Hematopoietic multipotent progenitor cell treated with erythropoietin and hydrocortisone succinate and interleukin-3 and kit ligand, for 15 days (in vitro differentiated cells): ENCODE results near the gene GDNF.
"Not testable (repeated sequence)": the region's sequence is repeated elsewhere in the genome, so short reads cannot be mapped to it uniquely, and the experiment has no call there.

Experiments
- DNase-seq: peaks from one replicate; pipeline ENCODE4 v3.0.0-alpha.2; 2015; ENCODE audit warnings: low spot score

The GDNF gene, protein sequence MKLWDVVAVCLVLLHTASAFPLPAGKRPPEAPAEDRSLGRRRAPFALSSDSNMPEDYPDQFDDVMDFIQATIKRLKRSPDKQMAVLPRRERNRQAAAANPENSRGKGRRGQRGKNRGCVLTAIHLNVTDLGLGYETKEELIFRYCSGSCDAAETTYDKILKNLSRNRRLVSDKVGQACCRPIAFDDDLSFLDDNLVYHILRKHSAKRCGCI

DNA sequence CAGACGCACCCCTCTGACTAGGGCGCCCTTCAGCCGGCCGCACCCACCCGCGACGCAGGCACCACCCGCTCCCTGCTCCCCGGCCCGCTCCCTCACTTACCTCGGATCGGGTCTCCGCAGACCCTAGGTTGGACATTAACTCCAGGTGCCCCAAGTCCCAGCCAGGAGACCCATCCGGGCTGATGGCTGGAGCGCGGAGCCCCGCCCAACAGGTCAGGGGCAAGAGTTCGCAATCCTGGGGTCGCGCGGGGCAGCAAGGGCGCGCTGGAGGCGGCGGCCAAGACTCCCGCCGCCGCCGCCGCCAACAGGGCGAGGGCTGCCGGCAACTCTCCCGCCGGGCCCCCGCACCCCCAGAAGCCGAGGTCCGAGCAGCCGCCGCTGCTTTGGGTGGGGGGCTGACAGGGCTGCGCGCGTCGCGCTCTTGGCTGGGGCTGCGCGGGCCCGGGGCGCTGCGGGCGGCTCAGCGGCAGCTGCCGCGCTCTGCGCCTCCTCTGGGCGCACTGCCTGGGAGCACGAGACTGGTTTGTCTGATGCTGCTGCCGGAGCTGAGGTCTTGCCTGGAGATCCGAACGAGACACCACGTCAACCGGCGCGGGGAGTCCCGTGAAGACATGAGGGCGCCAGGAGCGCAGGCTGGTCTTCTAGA lies at the start of gene GDNF:
Gene GDNF, minus strand, starts transcription at position 635 of the 646 bp plus-strand sequence. CDS start 5,245 bp downstream, outside the sequence.
- no peak for DNase-seq

DNA sequence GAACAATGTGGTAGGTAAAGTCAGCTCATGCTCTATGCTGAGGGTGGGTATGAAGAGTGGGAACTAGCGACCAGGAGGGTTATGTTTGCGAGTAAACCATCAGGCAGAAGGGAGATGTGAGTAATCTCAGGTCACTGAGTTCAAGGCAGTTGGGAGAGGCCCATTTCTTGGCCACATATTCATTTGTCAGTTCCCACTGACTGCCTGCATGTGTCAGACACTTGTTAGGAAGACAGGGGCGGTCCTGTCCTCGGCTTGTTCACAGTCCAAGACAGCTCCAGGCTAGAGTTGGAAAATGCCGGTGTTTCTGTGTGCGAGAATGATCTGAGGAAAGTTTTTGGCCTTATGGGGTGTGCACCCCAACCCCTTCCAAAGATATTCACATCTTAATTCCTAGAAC lies 48.6 kb upstream of the GDNF start:
- DNase-seq: no peak

DNA sequence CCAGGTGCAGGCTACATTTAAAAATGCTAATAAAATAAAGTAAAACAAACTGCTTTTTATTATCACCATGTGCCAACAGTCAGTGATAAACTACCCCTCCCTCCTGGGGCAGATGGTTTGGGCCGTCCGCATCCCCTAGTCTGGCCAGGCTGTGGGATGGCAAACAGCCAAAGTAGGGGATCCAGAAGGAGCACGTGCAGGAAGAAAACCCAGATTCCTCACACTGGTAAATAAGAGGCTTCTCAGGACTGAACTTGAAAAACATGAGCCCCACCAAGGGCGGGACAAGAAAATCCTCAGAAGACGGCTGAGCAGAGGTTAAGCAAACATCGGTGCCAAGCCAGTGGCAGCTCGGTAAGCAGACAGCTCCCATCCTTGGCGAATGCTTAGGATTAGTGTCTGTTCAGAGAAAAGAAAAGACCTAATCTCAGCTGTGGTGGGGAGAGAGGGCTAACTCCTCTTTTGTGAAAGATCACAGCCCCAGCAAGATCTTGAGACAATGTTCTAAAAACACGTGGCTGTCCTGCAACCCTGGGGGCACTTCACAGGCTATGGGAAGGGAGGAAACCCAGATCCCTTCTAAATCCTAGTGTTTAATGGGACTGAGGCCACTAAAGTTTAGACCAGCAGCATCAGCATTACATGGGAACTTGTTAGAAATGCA lies 46.5 kb upstream of the GDNF start:
- no peak for DNase-seq

DNA sequence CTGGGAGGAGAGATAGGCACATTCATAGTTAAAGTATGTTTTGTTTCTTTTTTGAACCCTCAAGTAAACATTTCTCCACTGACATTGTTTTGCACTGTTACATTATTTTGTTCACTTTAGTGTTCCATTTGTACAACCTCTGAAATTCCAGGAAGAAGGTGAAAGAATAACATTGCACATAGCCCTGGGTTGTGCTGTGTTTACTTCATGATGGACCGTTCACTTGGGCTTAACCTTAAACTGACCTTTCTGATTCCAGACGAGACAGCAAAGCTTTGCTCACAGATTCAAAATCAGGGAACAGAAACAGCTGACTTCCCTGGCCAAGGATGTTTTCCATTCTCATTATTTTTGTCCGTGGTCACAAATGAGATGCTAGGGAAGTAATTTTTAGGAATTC lies 42.8 kb upstream of the GDNF start:
- DNase-seq: no peak

DNA sequence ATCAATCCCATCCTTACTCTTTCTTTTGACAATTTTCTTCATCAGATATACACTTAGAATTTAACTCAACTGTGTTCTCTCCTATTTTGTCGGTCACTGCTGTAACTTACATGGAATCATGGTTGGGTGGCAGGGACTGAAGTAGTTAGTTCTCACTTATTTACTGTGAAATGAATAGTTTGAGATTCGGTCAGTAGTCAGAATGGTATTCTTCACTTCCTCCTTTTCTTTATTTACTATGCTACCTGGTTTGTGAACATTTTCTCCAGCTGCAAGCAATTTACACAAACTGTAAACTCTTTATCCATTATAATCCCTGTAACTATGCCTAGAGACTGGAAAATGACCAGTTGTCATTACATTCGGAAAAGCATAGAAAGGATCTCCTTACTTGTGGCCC lies 41.5 kb upstream of the GDNF start:
- no peak for DNase-seq

DNA sequence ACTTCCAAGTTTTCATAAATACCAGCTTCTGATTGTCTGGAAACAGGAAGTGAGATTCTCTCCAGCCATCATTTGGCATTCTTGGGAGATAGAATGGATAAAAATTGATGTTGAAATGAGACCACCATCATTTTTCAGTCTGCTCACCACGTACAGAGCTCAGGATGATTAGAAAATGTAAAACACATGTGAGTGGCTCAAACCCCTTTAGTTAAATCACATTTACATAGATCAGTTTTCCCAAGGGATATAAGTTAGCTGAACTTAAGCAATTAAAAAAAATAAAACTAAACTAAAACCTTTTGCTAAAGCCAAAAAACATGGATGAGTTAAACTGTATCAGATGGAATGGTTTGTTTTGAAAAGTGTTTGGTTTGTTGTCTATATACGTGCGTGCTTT lies 37.1 kb upstream of the GDNF start:
- no peak for DNase-seq

DNA sequence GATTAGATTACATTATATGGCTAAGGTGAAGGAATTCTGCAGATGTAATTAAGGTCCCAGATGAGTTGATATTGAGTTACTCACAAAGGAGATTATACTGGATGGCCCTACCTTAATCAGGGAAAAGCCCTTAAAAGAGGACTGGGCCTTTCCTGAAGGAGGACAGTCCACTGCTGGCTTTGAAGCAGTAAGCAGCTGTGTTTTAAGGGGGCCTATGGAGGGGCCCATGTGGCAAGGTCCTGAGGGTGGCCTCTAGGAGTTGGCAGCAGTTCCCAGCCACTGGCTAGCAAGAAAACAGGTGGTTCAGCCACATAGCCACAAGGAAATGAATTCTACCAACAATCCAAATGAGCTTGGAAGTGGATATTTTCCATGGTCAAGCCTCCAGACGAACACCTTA lies 36.4 kb upstream of the GDNF start:
- DNase-seq: no peak

DNA sequence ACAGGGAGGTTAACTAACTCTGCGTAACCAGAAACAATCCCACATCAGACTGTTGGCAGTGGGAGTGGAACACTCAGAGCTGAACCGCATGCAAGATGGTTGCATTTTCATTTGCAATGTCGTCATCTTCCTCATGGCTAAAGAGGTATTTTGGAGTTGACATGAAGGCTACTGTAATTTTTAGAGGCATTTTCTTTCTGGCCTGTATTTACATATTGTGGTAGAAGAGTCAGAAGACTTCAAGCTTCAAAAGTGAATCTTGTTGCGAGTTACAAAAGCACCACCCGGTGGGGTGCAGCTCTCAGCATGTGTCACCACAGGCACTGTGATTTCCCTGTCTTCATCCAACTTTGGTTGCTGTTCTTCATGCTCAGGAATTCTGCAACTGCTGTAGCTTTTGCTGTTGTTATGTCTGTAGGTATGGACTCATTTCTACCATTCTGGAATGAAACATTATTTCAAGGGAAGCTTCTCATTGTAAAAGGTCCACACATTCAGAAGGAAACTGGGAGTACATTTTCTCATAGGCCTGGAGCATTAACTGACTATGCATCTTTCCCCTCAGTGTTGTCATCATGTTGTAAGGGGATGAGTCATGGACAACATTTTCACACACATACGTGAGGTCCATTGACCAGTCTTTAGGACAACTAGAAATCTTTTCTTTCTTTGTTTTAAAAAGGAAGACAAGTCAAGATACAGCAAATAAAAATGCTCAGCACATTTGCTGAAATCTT lies 35.4 kb upstream of the GDNF start:
- DNase-seq: no peak

DNA sequence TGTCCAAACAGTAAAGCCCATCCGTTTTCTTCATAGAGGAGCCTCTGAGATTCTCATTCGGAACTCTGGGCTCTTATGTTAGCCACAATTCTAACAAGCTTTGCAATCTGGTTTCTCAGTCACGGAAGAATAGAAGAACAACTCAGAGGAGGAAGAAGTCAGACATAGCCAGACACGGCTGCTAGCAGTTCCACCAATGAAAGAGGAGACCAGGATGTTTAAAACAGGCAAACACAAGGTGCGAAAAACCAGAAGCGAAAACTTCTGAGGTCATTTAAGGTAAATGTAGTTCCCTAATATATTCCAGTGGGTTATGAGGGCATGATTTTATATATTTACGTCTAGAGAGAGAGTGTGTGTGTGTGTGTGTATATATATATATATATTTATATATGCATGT lies 34.1 kb upstream of the GDNF start:
- no peak for DNase-seq

DNA sequence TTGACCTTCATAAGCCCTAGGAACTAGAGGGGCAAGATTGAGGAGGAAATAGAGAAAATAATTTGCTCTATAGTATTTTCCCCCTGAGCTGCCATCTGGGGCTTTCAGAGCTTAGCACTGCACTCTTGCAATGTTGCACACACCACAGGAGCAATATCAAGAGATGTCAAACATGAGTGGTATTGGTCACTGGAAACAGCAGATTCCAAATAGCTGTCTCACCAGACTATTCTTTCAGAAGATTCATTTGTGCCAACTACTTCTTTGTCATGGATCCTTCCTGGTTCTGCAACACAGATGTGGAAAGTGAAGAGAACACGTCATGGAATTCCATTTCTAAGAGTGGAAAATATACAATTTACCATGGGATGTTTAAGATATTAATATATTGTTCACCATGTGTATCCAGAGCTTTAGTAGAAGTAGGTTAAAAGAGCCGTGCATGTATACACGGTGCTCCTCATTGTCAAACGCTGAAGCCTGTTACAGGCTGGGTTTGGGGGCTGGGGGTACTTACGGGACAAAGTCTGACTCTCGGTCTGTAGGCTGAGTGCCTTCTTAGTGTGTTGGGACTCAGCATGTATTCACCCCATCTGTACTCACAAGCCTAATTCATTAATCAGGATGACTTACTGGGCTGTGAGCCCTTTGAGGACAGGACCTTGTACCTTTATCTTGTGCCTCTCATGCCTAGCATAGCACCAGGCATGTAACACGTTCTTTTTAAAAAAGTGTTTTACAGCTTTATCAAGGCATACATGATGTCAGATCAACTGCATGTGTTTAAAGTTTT lies 31.4 kb upstream of the GDNF start:
- no peak for DNase-seq

DNA sequence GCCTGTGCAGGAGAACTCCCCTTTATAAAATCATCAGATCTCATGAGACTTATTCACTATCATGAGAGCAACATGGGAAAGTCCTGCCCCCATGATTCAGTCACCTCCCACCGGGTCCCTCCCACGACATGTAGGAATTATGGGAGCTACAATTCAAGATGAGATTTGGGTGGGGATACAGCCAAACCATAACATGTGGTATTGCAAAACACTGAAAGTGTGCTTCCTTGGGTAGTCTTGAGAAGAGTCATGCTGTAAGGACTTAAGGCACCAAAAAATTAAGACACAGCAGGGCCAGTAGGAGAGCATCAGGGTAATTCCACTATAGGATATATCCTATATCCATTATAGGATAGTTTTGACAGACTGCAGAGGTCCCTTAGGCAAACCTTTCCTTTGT lies 29.4 kb upstream of the GDNF start:
- DNase-seq: no peak

DNA sequence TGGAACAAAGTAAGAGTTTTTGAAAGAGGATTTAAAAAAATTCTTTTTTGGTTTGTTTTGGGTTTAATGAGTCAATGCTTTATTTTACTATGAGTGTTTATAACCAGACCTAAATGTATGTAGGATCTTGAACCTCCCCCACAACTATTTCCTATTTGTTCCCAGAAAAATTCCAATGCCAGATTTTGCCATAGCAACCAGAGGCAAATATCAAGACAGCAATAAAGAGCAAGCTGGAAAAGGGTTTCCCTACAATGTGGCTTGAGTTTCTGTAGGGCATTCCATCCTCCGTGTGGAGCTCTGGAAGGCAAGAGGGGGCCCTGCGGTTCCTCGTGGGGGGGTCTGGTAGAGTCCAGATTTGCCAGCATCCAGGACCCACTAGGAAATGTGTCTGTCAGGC lies 27.8 kb upstream of the GDNF start:
- DNase-seq: no peak

DNA sequence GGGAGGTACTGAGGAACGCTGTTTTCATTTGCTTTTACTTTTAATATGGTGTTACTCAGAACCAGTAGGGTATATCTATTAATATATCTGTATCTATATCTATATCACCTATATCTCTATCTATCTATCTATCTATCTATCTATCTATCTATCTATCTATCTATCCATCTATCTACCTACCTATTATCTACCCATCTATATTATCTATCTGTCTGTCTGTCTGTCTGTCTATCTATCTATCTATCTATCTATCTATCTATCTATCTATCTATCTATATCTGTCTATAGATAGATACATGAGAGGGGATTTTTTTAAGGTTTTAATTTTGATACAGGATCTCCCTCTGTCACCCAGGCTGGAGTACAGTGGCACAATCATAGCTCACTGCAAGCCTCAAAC lies 23.1 kb upstream of the GDNF start:
- DNase-seq: not testable (repeated sequence)

DNA sequence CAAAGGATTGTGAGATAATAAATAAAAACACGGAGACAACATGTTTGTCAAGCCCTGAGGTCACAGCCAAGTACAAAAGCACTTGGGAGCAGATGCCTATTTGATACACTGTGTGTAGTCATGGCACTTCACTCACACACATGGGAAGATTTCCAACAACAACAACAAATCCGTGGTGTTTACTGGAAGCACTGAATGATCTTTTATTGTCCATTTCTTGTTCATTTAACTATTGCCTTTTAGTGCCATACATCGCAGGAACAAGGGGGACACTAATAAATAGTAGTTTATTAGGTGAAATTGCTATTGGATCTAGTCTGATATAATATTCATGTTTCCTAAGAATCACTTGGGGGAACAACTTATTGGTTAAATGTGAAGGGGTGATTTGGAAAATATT lies 20.4 kb upstream of the GDNF start:
- DNase-seq: no peak

DNA sequence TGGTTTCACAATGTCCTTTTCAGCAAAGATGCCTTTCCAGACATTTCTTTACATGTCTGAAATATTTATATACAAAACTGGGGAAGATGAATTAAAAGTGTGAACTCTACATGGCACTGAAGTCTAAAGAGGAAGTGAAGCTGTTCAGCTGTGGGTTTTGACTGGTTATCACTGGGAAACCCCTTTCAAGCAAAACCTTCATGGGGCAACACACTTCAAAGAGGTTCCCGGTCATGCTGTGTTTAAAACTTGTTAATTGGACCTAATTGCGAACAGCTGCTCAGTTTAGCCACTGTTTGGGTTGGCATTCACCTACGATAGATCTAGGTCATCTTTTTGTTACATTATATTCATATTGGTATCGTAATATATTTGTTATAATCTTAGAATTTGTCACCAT lies 20.0 kb upstream of the GDNF start:
- DNase-seq: no peak

DNA sequence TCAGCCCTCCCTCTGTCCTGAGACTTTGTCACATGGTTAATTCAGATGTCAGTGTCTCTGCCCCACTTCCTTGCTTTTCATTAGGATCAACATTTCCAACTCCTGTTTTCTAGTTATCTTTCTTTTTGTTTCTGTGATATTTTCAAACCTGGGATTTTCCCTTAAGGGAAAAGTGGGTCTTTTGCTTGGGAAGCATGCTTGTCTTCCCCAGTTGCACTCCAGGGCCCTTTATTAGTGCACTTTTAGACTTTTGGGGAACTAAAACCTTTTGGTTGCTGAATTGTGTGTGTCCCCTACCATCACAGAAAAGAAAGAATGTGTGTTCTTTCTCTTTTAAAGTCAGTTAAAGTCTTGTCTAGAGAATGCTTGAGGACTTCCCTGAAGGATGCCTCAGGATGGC lies 18.4 kb upstream of the GDNF start:
- no peak for DNase-seq

DNA sequence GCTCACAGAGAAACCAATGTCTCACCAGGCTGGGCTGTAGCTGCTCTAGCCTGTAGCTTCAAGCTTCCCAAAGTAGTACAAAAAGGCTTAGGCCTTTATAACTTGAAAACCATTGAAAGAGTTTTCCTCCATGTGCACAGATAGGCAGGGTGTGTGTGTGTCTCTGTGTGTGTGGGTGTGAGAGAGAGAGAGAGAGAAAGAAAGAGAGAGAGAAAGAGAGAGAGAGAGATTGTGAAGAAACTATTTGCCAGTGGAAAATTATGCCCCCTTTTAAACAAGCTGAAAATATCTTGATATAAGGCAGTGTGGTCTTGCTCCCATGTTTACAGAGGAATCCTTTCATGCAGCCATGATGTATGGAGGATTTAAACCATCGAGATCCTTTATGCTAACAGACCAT lies 17.9 kb upstream of the GDNF start:
- no peak for DNase-seq

DNA sequence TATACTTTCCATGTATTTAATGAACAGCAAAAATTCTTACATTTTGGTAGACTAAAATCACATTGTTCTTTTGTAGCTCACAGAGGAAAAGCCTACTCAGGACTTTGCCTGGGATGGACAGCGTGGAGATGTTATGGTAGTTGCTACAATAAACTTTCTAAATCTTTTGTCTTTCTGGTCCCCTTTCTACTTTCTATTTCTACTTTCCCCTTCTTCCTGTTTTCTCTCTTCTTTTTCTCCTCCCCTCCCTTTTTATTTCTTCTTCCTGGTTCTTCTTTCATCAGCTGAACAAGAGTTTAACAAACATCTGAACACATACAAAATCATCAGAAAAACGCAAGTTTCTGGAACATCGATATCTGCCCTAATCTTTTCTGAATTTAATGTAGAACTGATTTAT lies 15.6 kb upstream of the GDNF start:
- no peak for DNase-seq

DNA sequence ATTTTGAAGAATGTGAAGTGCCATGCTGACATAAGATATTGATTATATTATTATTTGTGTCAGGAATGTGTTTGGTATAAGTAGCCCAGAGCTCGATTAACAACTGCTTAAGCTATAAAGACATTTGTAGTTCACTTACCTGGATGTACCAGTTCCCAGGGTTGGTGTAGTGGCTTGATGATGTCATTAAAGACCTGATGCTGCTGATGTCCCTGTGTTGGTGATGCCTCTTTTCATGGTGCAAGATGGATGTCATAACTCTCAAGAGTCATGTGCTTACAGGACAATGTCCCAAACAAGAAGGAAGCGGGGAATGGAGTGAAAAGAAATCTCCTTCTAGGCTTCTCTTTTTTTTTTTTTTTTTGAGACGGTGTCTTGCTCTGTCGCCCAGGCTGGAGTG lies 11.5 kb upstream of the GDNF start:
- no peak for DNase-seq

DNA sequence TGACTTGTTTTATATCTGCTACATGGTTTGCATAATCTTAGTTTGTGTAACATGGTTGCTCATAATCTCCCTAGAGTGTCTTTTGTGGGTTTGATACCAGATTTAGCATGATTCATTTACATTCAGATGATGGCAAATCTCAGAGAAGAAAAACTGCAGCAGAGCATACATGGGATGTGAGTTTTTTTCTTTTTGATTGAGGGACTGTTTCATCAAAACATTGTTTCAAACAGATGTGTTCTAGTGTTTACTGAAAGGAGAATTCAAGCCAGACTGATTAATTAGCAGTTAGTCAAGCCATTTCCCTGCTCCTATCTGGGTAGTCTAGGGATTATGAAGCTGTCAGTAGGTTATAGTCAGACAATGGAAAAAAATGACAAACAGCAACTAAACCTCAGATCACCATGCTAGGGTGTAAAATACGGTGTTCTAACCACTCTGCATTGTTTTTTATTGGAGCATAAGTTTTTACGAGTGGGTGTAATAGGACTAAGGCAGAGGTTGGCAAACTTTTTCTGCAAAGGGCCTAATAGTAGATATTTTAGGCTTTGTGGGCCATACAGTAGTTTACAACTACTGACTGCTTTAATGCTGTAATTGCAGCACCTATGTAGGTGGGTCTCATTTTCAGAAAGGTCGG lies 10.5 kb upstream of the GDNF start:
- DNase-seq: no peak

DNA sequence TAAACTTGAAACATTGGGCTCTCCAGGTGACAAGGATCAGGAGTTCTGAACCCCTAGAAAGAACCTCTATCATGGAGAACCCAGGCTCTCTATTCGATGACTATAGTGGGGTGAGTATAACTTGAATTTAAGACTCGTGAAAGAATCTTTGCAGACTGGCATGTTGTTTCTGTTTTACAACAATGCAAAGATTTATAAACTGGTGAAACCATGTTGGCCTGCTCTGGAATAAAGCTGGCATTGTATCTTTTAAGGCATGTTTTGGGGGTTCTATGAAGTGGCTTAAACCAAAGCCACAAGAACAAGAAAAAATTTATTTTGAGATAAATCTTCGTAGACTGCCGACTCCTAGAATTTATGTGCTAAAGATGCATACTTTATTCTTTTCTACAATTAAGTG lies 9.8 kb upstream of the GDNF start:
- DNase-seq: no peak

DNA sequence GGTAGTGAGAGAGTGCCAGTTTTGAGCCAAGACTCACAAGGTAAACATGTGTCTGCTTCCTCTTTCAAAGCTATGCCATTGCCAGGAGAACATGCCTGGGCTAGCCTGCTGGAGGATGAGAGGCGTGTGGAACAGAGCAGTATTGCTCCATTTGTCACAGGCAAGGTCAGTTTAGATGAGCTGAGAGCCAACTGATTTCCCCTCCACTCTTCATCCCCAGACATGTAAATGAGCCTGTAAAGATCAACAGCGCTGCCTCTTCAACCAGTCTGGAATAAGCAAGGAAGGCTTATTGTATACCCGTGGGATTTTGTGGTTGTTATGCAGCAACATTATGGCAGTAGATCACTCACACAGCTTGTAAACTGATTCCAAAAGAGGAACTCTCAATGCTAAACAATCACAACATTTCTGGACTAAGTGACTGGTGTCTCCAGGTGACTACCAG lies 8.2 kb upstream of the GDNF start:
- no peak for DNase-seq
